HG02943 (cell line): ENCODE results near the gene SPEN.
"Not testable (repeated sequence)": the region's sequence is repeated elsewhere in the genome, so short reads cannot be mapped to it uniquely, and the experiment has no call there.

ENCODE experiments used
- ATAC-seq: cut with Tn5 transposase; IDR thresholded peaks from one replicate; pipeline ENCODE4 v1.9.1; 2021; ENCODE audit warnings: mild to moderate bottlenecking, low read depth, moderate library complexity; ENCODE audit not compliant: unreplicated experiment

The SPEN gene

DNA sequence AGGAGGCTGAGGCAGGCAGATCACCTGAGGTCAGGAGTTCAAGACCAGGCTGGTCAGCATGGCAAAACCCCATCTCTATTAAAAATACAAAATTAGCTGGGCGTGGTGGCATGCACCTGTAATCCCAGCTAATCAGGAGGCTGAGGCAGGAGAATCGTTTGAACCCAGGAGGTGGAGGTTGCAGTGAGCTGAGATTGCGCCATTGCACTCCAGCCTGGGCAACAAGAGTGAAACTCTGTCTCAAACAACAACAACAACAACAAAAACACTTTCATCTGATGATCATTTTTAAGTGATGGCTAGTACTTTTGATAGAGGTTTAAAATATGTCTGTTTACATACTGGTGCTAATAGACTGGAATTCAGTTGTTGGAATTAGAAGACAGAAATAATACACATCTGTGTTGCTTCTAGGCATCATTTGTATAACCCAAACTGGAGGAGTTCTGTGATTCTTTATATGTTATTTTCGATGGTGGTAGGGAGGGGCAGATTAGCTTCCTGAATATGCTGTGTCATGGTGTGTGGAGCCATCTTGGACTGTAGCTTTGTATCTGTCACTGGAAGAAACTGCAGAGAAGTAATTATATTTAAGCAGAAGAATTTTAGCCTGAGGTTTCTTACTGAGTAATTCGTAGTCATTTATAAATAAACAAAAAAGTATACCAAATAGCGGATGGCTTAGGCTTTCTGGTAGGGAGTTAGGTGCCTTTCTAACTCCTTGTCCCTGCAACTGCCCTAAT is 45.5 kb downstream of the SPEN start:
- ATAC-seq = not testable (repeated sequence)

- no peak for ATAC-seq
These were observed 47.7 kb downstream of the SPEN start for GRCh38 chr1:15895233-15895632.

DNA sequence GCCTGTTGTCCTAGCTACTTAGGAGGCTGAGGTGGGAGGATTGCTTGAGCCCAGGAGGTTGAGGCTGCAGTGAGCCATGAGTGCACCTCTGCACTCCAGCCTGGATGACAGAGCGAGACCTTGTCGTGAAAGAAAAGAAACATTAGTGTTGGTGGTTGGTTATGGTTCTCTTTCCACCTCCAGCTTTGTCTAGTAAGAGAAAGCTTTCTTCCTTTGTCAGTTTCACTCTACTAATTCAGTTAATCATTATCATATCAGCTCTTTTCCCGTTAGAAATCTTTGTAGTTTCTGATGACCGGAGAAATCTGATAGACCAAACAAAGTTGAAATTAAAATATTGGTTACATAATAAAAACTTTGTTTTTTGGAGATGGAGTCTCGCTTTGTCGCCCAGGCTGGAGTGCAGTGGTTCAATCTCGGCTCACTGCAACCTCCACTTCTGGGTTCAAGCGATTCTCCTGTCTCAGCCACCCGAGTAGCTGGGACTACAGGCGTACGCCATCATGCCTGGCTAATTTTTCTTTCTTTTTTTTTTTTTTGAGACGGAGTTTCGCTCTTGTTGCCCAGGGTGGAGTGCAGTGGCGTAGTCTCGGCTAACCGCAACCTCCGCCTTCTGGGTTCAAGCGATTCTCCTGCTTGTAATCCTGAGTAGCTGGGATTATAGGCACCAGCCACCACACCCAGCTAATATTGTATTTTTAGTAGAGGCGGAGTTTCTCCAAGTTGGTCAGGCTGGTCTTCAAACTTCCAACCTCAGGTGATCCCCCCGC is 49.5 kb downstream of the SPEN start:
- ATAC-seq = not testable (repeated sequence)

DNA sequence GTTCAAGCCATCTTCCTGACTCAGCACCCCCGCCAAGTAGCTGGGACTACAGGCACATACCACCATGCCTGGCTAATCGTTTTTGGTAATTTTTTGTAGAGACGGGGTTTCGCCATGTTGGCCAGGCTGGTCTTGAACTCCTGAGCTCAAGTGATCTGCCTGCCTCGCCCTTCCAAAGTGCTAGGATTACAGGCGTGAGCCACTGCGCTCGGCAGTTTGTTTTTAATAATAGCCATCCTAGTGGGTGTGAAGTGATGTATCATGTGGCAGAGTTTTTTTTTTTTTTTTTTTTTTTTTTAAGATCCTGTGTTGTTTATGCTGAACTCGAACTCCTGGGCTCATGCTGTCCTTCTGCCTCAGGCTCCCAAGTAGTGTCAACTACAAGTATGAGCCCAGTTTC is 51.8 kb downstream of the SPEN start:
- no peak for ATAC-seq

GRCh38 chr1:15900662-15901279 is 53.3 kb downstream of the SPEN start:
- no peak for ATAC-seq

DNA sequence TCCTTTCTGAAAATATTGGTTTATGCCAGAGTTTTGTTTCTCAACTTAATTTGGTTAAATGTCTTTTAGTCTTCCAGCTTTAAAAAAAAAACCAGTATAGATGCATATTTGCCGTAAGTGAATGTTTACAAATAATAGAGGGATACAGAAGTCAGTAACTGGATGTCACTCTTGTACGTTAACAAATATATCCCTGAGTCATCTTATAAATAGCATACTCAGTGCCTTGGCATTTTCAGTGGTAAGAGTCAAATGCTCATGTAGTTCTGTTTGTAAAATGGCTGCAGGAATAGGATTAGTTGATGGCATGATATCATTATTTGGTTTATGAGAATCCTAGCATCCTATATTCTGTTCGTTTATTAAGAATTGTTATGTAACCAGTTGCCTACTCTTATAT is 55.4 kb downstream of the SPEN start:
- no peak for ATAC-seq

DNA sequence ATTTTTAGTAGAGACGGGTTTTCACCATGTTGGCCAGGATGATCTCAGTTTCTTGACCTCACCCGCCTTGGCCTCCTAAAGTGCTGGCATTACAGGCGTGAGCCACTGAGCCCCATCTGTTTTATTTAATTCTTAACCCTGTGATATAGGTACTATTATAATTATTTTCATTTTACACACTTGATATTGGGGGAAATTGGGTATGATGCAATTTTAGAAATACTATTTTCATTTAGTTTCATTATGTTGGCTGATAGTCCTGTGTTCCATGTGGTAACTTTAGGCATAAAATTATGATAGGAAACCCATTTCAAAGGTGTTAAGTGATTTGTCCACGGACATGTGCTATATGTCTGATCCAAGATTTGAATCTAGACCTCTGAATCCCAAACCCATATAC is 61.1 kb downstream of the SPEN start:
- no peak for ATAC-seq

DNA sequence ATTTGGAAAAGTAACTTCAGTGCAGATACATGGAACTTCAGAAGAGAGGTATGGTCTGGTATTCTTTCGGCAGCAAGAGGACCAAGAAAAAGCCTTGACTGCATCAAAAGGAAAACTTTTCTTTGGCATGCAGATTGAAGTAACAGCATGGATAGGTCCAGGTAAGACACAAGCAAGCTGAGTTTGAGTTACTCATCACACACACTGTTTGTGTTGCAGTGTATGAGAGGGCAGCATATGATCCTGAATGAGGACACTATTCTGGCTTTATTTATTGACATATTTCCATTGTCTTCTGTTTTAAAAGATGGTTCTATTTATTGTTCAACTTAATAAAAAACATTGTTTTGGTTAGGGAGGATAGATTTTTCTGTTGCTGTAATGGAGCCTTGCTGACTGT is 63.6 kb downstream of the SPEN start:
- no peak for ATAC-seq

DNA sequence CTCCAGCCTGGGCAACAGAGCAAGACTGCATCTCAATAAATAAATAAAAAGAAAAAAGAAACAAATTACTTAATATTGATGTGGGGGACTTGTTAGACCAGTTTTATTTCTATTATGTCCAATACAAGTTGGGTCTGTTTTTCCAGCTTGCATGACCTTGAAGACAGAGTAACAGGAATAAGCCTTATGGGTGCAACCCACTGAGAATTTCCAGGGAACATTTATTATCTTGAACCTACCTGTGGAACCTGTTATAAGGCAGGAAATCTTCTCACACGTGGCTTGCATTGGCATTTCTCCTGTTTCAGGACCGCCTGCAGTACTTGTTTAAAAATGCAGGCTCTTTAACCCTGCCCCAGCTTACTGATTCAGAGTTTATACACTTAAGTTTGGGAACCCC is 64.4 kb downstream of the SPEN start:
- ATAC-seq = no peak

- ATAC-seq = not testable (repeated sequence)
These were observed 66.1 kb downstream of the SPEN start for GRCh38 chr1:15913607-15914006.

- no peak for ATAC-seq
These were observed 68.5 kb downstream of the SPEN start for GRCh38 chr1:15915991-15916390.

DNA sequence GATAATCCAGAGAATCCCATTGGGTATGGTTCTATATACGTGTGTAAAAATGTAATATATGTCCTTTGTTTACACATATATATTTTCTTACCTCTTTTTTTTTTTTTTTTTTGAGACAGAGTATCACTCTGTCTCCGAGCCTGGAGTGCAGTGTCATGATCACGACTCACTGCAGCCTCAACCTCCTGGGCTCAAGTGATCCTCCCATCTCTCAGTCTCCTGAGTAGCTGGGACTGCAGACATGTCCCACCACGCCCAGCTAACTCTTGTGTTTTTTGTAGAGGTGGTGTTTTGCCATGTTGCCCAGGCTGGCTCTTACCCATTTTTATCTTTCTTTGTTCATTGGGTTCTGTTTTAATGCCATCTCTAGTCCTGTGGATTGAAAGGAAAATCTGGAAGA is 68.9 kb downstream of the SPEN start:
- ATAC-seq = no peak

DNA sequence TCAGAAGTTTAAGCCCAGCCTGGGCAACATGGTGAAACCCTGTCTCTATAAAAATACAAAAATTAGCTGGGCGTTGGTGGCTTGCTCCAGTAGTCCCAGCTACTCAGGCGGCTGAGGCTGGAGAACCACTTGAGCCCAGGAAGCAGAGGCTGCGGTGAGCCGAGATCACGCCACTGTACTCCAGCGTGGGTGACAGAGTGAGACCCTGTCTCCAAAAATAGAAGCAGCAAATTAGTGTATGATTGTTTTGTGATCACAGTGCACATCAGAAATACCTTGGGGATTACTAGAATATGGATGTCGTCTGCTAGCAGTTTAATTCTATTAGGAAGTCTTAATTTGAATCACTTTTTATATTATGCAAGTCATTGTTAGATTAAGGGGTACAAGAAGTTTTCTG is 69.4 kb downstream of the SPEN start:
- no peak for ATAC-seq

DNA sequence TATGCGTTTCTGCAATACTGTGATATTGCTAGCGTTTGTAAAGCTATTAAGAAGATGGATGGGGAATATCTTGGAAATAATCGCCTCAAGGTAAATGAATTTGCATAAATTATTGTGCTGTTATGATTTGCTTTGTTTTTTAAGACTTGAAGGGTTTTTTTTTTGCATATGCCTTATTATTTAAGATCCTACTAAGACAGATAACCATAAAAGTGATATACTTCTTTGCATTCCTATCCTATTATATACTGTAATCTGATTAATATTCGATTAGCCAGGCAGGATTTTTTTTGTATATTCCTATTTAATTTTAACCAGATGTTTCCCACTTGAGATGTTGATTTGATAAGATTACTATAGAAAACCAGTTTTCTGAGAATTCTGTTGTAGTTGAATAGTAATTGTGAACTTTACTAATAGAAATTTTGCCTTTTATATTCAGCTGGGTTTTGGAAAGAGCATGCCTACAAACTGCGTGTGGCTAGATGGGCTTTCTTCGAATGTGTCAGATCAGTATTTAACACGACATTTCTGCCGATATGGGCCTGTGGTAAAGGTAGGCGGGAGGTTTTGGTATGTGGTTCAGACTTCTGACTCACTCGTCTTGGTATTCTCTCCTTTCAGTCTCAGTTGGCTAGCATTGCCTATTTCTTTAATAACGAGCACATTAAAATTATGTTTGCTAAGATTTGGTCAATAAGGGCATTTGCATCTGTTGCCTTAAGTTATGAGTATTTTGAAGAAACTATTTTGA is 71.6 kb downstream of the SPEN start:
- ATAC-seq = no peak

DNA sequence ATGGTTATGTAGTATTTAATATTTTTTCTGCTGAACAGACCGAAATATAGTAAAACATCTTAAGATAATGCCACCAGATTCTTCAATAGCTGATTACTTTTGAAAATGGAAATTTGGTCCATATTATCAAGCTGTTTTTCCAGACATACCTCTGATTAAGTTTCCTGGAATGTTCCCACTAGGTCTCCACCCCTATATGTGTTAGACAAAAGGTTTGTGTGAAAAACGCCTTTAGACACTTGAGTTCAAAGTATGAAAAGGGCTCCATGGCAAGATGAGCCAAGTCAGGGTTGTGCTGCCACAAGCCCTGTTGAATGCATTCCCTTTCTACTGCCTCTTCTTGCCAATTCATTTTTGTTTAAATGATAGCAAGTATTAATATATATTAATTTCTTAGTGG is 75.7 kb downstream of the SPEN start:
- no peak for ATAC-seq

GRCh38 chr1:15926448-15926847 is 78.9 kb downstream of the SPEN start:
- not testable (repeated sequence) for ATAC-seq

DNA sequence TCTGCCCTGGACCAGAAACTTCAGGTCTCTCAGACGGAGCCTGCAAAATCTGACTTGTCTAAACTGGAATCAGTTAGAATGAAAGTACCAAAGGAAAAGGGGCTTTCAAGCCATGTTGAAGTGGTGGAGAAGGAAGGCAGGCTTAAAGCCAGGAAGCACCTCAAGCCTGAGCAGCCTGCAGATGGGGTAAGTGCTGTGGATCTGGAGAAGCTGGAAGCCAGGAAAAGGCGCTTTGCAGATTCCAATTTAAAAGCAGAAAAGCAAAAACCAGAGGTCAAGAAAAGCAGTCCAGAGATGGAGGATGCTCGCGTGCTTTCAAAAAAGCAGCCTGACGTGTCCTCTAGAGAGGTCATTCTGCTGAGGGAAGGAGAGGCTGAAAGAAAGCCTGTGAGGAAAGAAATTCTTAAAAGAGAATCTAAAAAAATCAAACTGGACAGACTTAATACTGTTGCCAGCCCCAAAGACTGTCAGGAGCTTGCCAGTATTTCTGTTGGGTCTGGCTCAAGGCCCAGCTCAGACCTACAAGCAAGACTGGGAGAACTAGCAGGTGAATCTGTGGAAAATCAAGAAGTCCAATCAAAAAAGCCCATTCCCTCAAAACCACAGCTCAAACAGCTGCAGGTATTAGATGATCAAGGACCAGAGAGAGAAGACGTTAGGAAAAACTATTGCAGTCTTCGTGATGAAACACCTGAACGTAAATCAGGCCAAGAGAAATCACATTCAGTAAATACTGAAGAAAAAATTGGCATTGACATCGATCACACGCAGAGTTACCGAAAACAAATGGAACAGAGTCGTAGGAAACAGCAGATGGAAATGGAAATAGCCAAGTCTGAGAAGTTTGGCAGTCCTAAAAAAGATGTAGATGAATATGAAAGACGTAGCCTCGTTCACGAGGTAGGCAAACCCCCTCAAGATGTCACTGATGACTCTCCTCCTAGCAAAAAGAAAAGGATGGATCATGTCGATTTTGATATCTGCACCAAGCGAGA is 81.8 kb downstream of the SPEN start:
- no peak for ATAC-seq

- no peak for ATAC-seq
These were observed 83.9 kb downstream of the SPEN start for GRCh38 chr1:15931401-15931800.

DNA sequence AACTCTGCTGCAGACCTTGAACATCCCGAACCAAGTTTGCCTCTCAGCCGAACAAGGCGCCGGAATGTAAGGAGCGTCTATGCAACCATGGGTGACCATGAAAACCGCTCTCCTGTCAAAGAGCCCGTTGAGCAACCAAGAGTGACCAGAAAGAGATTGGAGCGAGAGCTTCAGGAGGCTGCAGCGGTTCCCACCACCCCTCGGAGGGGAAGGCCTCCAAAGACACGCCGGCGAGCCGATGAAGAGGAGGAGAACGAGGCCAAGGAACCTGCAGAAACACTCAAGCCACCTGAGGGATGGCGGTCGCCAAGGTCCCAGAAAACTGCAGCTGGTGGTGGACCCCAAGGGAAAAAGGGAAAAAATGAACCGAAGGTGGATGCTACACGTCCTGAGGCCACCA is 84.4 kb downstream of the SPEN start:
- no peak for ATAC-seq

DNA sequence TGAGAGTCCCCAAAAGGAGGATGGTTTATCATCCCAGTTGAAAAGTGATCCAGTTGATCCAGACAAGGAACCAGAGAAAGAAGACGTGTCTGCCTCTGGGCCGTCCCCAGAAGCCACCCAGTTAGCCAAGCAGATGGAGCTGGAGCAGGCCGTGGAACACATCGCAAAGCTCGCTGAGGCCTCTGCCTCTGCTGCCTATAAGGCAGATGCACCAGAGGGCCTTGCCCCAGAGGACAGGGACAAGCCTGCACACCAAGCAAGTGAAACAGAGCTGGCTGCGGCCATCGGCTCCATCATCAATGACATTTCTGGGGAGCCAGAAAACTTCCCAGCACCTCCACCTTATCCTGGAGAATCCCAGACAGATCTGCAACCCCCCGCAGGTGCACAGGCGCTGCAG is 85.1 kb downstream of the SPEN start:
- no peak for ATAC-seq
